Gastrocnemius medialis (tissue), 4 donors: ENCODE measurements around the gene LEKR1.

Experiments used
- CTCF ChIP-seq, 5 experiments: fragments of 450-650 bp in 3 of 5; fragments of 200-600 bp in 2 of 5; sonication (generic) in 2 of 5; IDR thresholded peaks in 4 of 5; conservative IDR thresholded peaks in 1 of 5; 1 replicate in 4 of 5; 2 replicates in 1 of 5; pipeline ENCODE4 v1.5.1; 2016 to 2019; ENCODE audit warnings: antibody characterized with exemption in 5 of 5, mild to moderate bottlenecking in 3 of 5, moderate library complexity in 3 of 5
- POLR2A ChIP-seq, 2 donors: fragments of 450-650 bp; IDR thresholded peaks; one replicate each; pipeline ENCODE4 v1.6.1; 2017; ENCODE audit warnings: antibody characterized with exemption in 2 of 2, mild to moderate bottlenecking in 2 of 2, moderate library complexity in 2 of 2

GRCh38 chr3:157091083-157091833 lies 265.1 kb downstream of the LEKR1 start:
- no peak for TF ChIP-seq POLR2A (IDR thresholded peaks at IDR 0.05)
- TF ChIP-seq CTCF (IDR thresholded peaks at IDR 0.05 in 4 of 5, conservative IDR thresholded peaks at IDR 0.05 in 1 of 5), result no peak
